Fibroblast of skin of left quadriceps (primary cell): ENCODE results near the gene KCNRG.
"Not testable (repeated sequence)": the region's sequence is repeated elsewhere in the genome, so short reads cannot be mapped to it uniquely, and the experiment has no call there.

Experiments used
- DNase-seq, 2 experiments: peaks; one replicate each; pipeline ENCODE4 v3.0.0-alpha.2; 2013; ENCODE audit warnings: low read depth in 2 of 2

KCNRG gene

DNA sequence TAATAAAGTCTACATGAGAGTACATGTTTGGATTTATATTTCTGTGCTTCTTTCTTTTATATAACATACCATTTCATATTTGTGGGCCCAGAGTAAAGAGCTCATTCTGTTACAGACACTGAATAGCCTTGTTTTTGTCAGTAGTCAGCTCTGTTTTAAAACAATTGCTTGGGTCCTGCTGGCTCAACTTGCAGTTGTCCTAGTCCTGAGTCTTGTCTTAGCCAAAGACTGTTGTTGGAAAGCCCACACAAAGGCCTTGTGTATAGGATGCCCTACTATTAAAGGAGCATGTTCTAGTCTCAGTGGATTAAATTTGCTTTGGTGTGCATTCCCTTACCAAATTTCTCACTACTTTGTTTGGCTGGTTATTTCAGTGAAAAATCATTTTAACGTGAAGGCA lies 3.8 kb upstream of the KCNRG start:
- no peak for DNase-seq

DNA sequence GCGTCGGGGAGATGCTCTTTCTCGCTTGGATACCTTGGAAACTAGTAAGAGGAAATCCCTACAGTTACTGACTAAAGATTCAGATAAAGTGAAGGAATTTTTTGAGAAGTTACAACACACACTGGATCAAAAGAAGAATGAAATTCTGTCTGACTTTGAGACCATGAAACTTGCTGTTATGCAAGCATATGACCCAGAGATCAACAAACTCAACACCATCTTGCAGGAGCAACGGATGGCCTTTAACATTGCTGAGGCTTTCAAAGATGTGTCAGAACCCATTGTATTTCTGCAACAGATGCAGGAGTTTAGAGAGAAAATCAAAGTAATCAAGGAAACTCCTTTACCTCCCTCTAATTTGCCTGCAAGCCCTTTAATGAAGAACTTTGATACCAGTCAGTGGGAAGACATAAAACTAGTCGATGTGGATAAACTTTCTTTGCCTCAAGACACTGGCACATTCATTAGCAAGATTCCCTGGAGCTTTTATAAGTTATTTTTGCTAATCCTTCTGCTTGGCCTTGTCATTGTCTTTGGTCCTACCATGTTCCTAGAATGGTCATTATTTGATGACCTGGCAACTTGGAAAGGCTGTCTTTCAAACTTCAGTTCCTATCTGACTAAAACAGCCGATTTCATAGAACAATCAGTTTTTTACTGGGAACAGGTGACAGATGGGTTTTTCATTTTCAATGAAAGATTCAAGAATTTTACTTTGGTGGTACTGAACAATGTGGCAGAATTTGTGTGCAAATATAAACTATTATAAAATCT lies 2.7 kb upstream of the KCNRG start:
- no peak for DNase-seq

DNA sequence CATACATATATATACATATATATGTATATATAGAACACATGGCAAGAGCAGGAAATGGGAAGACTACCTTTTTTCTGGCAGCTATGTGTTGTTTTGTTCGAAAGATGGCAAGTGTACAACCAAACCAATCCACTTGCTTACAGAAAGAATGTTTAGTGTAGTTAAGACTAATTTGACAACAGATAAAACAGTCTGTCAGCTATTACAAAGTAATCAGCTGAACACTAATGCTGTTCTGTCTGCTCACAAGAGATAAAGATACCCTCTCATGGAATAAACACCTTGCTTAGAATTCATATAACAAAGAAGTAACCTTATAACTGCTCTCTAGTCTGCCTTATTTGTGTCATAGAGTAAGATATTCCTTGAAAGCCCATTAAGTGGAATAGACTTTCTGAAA lies 858 bp upstream of the KCNRG start:
- no peak for DNase-seq

DNA sequence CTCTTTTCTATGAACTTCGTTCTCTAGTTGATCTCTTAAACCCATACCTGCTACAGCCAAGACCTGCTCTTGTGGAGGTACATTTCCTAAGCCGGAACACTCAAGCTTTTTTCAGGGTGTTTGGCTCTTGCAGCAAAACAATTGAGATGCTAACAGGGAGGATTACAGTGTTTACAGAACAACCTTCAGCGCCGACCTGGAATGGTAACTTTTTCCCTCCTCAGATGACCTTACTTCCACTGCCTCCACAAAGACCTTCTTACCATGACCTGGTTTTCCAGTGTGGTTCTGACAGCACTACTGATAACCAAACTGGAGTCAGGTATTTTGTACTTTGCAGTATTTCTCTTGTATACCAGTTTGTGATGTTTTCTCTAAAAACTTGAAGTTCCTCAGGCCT lies 506 bp downstream of the KCNRG start:
- DNase-seq: no peak

DNA sequence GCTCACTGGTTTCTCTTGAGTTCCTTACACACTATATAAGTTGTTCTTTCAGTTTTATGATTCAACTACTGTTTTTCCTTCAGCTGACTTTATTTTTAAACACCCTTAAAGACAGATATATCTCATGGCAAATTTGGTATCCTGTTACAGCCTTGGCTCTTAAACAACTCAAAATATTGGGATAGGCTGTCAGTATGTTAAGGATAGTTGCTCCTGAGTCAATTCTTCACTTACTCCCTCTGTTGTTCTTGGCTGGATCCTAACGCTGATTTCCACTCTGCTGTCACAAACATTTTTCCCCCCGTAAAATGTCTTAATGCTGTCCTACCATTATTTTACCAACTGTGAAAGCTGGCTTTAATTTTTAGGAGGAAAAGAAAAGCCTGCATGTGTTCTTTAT lies 1.2 kb downstream of the KCNRG start:
- no peak for DNase-seq

DNA sequence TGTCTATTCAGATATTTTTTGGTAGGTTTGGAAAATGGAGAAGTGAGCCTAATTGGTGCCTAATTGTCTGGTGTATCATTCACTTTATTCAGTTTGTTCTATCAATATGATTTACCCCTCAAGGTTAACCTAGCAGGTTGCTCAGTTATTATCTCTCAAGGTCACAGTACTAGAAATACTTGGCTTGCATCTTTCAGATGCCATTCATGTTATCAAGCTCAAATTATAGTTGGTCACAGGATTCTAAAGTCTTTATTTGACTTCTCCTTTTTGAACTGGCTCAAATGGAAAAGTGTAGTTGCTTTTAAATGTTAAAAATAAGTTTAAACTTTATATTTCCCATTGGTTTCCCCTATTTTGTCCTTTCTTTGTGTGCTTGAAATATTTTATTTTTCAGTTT lies 2.6 kb downstream of the KCNRG start:
- no peak for DNase-seq

DNA sequence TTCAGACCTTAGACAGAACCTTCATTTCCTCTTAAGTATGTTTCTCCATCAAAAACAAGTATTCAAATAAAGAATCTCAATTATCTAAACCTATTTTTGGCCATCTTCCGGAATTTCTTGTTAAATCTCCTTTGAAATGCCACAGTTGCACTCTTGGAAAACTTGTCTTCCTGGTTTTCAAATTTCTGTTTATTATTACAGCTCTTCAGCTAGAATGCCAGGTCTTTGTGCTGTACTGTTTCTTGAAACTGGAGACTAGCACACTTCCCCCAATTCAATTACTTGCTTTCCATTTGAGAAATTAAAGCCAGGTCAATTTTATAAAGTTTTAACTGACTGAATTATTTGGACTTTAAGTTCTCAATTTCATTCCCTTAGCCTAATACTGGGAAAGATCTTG lies 10.2 kb downstream of the KCNRG start:
- no peak for DNase-seq

DNA sequence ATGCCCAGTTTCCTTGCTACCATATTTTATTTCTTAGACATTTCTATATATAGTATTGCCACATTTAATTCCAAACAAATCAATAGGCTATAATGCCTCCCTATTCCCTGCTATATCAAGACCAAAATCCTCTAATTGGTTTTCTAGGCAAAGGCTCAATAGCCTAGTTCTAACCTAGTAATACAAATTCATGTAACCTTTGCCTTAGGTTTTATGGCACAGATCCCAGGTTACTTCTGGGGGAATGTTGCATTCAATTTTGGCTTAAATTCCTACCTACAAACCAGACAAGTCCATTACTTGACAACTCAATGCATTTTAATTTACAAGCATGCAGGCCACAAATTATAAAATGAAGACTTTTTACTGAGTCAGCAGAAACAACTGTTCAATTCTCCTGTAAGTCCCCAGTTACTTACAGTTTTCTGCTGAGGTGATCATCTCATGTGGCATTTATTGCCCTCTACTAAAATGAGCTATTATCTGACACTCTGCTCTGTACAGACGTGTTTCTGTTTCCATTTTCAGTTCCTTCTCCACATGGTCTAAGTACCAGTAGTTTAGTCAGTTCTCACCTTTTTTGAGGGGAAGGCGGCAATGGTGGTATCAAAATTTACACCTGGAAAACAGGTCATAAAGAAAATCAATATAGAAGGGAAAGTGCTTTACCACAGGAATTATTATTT lies 11.7 kb downstream of the KCNRG start:
- DNase-seq: no peak

DNA sequence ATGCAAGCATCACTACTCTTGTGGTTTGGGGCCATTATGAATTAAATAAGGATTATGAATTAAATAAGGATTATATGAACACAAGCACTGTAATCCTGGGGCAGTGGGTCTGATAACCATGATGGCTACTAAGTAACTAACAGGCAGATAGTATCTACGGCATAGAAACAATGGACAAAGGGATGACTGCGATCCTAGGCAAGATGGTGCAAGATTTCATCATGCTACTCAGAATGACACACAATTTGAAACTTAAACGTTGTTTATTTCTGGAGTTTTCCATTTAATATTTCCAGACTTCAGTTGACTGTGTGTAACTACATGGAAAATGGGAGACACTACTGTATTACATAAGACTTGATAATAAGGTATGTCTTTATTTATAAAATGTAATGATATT lies 15.1 kb downstream of the KCNRG start:
- no peak for DNase-seq

DNA sequence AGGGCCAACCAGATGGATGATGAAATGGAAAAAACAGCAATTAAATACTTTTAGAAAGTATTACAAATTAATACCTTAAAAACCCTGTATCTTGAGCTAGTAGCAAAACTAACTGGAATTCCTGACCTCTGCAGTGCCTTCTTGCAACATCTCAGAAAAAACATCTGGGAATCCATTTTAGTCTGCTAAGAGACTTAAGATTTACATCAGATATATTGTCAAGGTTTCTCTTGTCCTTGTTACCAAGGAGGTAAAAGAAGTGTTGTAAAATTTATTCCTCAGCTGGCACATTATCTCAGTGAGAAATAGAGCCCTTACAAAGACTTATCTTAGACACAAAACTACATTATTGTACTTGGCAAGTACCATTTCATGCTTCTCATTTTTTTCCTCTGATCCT lies 18.5 kb downstream of the KCNRG start:
- DNase-seq: peak; percentile 44 to 60

DNA sequence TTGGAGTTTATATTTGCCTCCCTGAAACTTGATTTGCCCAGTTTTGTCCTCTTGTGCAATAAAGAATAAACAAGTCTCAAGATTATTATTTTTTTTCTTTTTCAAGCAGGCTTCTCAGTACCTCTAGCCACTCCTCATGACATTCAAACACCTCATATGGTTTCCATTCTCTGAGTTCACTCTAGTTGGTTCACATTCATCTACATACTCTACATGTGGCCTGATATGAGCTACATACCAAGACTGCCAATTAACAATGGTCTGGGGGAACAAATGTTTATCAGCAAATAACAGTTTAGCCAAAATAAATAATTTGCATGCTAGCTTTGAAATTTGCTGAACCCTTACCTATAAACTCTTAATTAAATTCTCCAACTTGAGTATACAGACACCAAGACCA lies 22.5 kb downstream of the KCNRG start:
- DNase-seq: no peak

DNA sequence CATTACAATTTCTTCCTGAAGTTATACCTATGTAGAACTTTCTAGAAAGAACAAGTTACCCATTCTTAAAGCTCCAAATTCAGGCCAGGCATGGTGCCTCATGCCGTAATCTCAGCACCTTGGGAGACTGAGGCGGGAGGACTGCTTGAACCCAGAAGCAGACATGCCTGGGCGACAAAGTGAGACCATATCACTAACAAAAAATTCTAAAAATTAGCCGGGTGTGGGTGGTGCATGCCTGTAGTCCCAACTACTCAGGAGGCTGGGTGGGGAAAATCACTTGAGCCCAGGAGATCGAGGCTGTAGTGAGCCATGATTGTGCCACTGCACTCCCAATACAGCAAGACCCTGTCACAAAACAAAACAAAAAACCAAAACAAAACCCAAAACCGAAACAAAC lies 23.0 kb downstream of the KCNRG start:
- no peak for DNase-seq

DNA sequence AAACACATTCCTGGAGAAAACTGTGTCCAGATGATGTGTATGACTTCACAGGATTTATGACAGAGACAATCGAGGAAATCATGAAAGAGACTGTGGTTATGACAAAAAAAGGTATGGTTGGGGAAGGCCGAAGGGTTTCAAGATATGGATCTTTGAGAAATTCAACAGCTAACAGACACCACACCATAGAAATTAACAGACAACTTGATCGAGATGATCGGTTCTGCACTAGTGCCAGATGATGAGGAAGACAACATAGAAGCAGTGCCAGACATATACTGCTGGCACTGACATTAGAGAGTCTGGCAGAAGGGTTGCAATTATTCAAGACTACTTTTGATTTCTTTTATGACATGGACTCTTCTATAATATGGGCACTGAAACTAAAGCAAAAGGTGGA lies 37.2 kb downstream of the KCNRG start:
- no peak for DNase-seq

DNA sequence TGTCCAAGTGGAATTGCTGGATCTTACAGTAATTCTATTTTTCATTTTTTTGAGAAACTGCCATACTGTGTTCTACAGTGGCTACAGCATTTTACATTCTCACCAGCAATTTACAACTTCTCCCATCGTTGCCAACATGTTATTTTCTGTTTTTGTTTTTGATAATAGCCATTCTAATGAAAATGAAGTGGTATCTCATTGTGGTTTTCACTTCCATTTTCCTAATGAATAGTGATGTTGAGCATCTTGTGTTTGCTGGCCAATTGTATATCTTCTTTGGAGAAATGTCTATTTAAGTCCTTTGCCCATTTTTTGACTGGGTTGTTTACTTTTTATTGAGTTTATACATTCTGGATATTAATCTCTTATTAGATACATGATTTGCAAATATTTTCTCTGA lies 38.6 kb downstream of the KCNRG start:
- DNase-seq: no peak

DNA sequence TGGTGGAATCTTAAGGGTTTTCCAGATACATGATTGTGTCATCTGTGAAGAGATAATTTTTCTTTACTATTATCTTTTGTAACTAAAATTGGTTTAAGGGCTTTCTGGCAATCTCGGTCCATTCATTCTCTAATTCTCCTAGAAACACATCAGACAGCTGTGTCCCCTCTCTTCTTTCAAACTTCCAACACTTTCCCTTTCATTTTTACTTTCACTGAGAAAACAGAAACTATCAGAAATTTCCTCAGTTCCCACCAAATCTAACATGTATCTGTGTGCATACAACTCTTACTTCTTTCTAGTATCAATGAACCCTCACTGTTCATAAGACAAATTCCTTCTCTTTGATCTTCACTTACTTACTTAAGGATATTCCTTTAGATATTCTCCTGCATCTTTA lies 40.2 kb downstream of the KCNRG start:
- no peak for DNase-seq

DNA sequence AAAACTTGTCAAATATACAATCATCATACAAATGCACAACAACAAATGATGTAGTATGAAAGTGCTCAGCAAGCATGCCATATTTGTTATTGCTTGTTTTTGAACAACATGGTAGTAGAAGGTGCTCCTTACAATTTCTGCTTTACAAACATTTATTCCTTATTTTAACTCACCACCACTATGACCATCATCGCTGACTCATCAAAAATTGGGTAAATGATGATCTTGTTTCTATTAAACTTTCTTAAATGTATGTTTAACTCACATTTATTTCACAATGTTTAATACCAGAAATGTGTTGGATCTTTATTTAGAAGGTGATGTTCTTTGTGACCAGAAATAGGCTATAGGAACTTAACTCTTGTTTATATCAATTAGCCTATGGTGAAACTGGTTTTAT lies 45.5 kb downstream of the KCNRG start:
- DNase-seq: no peak

DNA sequence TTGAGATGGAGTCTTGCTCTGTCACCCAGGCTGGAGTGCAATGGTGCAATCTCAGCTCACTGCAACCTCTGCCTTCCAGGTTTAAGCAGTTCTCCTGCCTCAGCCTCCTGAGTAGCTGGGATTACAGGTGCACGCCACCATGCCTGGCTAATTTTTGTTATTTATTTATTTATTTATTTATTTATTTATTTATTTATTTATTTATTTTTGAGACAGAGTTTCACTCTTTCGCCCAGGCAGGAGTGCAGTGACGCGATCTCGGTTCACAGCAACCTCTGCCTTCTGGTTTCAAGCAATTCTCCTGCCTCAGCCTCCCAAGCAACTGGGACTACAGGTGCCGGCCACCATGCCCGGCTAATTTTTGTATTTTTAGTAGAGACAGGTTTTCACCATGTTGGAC lies 47.1 kb downstream of the KCNRG start:
- DNase-seq: not testable (repeated sequence)

DNA sequence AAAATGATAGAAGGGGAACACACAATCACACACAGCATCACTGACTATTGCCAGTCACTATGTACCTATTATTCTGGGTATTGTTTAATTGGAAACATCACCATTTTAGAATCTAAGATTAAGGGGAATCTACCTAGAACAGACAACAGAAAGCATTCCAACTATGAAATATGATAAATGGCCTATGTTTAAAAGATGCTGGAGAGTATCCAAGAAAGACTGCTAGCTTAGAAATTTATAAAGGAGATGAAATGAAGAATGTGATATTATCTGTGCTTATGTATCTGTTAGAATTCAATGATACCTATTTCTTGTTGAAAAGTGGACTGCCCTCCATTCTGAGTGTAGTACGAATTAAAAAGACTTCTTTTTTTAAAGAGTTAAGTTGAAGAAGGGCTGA lies 50.5 kb downstream of the KCNRG start:
- DNase-seq: no peak

DNA sequence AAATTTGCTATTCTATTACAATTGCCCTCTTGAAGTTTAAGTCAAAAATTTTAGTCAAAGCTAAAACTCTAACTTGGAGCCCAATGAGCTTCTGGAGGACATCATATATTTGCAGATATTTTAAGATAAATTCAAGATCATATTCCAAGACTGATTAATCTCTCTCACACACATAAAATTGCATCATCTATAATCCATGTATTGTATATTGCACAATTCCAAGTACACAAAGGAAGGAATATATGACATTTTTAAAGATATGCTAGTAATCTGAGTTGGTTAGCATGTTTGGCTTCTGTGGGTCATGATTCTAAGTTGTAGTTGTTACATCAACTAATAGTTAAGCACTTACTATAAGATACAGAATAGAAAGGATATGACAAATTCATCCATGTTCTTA lies 53.3 kb downstream of the KCNRG start:
- no peak for DNase-seq

DNA sequence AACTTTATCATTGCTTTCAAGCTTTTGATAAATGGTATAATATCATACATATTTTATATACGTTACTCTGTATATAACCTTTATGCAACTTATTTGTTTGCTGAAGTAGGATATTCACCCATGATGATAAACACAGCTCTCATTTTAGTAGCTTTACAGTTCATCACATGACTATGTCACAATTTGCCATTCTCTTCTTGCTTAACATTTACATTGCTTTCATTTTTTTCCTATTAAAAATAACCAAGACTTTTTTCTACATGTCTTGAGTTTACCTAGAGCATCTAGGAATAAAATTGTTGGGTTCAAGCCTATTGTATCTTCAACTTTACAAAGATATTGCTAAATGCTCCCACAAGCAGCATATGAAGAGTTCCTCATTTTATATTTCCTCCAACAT lies 54.0 kb downstream of the KCNRG start:
- DNase-seq: no peak

DNA sequence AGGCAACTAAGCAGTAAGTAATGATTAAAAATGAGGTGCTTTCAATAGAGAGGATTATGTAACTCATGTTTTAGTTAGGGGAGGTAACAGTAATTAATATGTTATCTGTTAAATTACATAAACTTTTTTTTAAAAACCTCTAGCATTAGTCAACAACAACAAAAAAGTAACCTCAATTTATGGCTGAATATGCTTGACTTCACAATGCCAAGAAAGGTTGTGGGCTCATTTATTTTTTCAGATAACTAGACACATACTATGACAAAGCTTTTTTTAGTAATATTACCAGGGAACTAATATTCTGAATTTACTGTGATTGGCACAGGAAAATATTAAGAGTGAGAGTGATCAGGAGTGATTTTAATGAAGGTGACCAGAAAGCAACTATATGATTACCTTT lies 54.9 kb downstream of the KCNRG start:
- DNase-seq: no peak
